HG02798 (cell line): ENCODE data around the gene RNU6-9.
"Not testable (repeated sequence)": the region's sequence is repeated elsewhere in the genome, so short reads cannot be mapped to it uniquely, and the experiment has no call there.

Experiments
- ATAC-seq: cut with Tn5 transposase; IDR thresholded peaks from one replicate; pipeline ENCODE4 v1.9.1; 2021; ENCODE audit warnings: mild to moderate bottlenecking; ENCODE audit not compliant: unreplicated experiment, poor library complexity

RNU6-9 gene

DNA sequence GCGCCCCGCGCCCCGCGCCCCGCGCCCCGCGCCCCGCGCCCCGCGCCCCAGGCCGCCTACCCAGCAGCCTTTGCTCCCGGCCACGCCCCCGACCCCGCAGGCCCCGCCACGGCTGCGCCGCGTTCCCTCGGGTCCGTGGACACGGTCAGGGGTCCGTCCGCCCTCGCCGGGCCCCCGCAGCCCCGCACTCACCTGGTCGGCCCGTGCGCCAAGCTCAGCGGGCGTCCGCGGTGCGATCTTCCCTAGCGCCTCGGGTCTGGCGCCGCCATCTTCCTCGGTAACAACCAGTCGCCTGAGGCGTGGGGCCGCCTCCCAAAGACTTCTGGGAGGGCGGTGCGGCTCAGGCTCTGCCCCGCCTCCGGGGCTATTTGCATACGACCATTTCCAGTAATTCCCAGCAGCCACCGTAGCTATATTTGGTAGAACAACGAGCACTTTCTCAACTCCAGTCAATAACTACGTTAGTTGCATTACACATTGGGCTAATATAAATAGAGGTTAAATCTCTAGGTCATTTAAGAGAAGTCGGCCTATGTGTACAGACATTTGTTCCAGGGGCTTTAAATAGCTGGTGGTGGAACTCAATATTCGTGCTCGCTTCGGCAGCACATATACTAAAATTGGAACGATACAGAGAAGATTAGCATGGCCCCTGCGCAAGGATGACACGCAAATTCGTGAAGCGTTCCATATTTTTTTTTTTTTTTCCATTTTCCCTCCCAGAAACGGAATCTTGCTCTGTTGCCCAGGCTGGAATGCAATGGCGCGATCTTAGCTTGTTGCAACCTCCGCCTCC, at the start of gene RNU6-9, which contains the start of gene MED16:
RNU6-9 (plus strand) TSS at position 591 of the 796 bp plus-strand sequence.
MED16 (minus strand) TSS at position 294 of the 796 bp plus-strand sequence. CDS start 2,056 bp downstream, outside the sequence.
- ATAC-seq, result peak; percentile 86

DNA sequence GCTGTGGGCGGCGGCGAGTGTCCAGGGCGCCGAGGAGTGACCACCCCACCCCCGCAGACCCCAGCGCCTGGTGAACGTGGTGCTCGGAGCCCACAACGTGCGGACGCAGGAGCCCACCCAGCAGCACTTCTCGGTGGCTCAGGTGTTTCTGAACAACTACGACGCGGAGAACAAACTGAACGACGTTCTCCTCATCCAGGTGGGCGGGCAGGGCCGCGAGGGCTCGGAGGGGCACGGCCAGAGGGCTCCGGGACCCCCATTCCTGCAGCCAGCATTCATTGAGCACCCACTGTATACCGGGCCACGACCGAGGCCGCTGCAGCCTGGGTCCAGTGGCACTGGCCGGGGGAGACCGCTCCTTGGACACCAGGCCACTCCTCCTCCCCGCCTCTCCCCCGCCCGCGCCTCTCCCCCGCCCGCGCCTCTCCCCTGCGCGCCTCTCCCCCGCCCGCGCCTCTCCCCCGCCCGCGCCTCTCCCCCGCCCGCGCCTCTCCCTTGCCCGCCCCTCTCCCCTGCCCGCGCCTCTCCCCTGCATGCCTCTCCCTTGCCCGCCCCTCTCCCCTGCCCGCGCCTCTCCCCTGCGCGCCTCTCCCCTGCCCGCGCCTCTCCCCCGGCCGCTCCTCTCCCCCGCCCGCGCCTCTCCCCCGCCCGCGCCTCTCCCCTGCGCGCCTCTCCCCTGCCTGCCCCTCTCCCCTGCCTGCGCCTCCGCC, 49.3 kb upstream of the RNU6-9 start:
- ATAC-seq, result no peak

DNA sequence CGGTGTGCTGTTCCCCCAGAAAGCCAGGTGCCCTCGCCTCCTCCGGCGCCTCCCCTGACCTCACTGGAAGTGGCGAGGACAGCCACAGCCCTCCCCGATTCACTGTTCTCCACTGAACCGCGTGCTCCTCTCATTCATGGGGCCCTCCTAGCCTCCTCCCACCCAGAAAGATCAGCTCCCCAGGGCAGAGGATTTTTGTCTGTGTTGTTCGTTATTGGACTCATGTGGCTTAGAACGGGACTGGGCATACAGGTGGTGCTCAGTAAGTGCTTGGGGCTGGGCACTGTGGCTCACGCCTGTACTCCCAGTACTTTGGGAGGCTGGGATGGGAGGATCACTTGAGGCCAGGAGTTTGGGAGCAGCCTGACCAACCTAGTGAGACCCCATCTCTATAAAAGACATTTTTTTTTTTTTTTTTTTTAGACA, 48.7 kb upstream of the RNU6-9 start:
- ATAC-seq, result no peak

DNA sequence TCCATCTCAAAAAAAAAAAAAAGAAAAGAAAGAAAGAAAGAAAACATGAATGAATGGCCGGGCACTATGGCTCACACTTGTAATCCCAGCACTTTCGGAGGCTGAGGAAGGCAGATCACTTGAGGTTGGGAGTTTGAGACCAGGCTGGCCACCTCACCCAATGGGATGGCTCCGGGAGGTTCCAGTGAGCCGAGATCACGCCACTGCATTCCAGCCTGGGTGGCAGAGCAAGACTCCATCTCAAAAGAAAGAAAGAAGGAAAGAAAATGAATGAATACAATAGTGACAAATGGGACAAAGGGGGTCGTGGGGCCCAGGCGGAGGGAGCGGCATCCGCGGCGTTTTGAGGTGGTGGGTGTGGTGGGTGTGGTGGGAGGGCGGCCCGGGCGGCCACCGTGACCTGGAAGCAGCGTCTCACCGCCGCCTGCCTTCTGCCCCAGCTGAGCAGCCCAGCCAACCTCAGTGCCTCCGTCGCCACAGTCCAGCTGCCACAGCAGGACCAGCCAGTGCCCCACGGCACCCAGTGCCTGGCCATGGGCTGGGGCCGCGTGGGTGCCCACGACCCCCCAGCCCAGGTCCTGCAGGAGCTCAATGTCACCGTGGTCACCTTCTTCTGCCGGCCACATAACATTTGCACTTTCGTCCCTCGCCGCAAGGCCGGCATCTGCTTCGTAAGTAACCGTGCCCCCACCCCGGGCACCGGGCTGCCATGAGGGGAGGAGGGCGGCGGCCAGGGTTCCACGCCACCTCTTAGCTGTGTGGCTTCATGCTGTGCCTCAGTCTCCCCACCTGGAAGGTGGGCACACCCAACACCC, 47.4 kb upstream of the RNU6-9 start:
- ATAC-seq, result no peak

DNA sequence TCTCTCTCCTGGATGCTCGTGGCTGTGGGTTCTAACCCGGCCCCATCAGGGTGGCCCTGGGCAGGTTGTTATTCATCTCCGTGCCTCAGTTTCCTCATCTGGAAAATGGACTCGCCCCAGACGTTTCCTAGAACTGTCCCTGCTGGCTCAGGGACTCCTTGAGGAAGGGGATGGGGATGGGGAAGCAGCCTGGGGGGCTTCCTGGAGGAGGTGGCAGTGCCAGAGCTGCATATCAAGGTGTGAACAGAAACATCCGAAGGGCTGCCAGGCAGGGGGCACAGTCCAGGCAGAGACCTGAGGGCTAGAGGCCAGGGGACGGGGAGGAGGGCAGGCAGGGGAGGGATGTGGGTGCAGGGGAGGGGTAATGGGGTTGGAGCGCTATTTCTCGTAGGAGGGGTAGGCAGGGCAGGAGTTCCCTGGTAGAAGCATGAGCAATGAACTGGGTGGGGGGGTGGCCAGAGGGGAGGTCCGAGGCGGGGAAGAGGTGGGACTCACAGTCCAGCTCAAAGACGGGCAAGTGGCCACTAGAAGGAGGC, 44.8 kb upstream of the RNU6-9 start:
- ATAC-seq, result no peak

DNA sequence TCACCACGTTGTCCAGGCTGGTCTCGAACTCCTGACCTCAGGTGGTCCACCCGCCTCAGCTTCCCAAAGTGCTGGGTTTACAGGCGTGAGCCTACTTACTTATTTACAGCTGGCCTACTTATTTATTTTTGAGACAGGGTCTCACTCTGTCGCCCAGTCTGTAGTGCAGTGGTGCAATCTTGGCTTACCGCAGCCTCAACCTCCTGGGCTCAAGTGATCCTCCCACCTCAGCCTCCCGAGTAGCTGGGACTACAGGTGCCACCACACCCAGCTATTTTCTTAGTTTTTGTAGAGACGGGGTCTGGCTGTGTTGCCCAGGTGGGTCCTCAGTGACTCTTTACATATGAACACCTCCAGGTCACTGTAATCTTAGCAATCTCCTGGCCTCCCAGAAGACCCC, 44.1 kb upstream of the RNU6-9 start:
- ATAC-seq, result not testable (repeated sequence)

DNA sequence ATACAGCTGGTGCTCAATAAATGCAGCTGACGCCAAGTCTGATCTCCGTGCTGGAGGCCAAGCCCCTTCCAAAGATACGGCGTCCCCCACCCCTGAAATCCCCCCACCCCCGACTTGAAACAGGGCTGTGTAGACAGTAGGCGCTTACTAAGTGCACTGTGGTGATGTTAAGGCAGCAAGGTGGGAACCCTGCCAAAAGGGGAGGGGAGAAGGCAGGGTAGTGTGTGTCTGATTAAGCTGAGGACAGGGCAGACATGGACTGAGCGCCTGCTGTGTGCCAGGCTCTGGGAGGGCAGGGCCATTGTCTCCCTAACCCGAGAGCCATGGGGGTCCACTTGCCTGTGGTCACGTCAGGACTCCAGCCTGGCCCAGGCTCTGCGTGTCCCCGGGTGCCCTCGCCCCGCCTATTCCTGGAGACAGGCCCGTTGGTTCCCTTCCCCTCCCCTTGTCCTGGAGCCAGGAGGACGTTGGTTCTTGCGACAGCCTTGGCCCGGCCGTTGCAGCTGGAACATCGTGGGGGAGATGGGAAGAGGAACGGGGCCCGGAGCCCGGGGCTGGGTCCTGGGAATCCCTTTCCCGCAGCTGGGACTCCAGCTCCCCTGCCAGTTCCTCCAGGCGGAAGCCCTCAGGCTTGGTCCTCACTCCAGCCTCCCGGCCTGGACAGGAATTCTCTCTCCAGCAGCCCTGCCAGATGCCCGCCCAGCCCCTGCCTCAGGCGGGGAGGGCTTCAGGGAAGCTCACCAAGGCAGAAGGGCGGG, 42.9 kb upstream of the RNU6-9 start:
- no peak for ATAC-seq

DNA sequence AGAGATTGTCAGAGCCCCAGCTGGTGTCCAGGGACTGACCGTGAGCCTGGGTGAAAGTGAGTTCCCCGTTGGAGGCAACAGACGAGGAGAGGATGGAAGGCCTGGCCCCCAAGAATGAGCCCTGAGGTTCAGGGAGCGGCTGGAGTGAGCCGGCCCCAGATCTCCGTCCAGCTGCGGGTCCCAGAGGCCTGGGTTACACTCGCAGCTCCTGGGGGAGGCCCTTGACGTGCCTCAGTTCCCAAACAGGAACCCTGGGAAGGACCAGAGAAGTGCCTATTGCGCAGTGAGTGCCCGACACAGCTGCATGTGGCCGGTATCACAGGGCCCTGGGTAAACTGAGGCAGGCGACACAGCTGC, 42.3 kb upstream of the RNU6-9 start:
- ATAC-seq, result no peak

DNA sequence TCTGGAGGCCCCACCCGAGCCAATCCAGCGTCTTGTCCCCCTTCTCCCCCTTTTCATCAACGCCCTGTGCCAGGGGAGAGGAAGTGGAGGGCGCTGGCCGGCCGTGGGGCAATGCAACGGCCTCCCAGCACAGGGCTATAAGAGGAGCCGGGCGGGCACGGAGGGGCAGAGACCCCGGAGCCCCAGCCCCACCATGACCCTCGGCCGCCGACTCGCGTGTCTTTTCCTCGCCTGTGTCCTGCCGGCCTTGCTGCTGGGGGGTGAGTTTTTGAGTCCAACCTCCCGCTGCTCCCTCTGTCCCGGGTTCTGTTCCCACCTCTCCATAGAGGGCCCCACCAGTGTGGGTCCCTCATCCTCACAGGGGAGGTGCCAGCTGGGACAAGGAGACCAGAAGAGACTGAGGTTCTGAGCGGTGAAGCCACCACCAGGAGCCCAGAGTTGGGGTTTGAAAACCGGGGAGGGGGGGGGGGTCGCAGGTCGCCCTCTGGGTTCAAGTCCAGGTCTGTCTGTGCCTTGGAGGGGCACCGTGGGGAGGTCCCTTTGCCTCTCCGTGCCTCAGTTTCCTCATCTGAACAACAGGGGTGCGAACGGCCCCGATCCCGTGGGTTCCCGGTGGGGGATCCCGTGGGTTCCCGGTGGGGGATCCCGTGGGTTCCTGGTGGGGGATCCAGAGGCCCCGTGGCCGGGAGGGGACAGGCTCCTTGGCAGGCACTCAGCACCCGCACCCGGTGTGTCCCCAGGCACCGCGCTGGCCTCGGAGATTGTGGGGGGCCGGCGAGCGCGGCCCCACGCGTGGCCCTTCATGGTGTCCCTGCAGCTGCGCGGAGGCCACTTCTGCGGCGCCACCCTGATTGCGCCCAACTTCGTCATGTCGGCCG, 40.9 kb upstream of the RNU6-9 start, which contains the start of gene ELANE:
ELANE (plus strand) TSS at position 168 of the 878 bp plus-strand sequence; CDS start at position 194, 26 bp downstream.
- no peak for ATAC-seq

DNA sequence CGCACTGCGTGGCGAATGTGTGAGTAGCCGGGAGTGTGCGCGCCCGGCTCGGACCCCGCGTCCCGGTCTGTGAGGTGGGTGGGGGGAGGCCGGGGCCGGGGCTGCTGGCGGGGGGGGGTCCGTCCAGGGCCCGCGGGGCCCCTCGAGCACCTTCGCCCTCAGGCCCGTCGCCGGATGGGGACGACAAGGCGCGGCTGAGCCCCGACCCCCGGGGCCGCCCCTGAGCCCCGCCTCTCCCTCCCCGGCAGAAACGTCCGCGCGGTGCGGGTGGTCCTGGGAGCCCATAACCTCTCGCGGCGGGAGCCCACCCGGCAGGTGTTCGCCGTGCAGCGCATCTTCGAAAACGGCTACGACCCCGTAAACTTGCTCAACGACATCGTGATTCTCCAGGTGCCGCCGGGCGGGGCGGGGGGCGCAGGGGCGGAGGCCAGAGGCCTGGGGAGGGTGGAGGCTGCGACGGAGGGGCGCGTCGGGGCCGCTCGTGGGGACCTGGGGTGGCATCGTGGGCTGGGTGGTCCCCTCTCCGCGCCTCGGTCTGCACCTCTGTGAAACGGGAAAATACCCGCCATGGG, 40.2 kb upstream of the RNU6-9 start:
- no peak for ATAC-seq

DNA sequence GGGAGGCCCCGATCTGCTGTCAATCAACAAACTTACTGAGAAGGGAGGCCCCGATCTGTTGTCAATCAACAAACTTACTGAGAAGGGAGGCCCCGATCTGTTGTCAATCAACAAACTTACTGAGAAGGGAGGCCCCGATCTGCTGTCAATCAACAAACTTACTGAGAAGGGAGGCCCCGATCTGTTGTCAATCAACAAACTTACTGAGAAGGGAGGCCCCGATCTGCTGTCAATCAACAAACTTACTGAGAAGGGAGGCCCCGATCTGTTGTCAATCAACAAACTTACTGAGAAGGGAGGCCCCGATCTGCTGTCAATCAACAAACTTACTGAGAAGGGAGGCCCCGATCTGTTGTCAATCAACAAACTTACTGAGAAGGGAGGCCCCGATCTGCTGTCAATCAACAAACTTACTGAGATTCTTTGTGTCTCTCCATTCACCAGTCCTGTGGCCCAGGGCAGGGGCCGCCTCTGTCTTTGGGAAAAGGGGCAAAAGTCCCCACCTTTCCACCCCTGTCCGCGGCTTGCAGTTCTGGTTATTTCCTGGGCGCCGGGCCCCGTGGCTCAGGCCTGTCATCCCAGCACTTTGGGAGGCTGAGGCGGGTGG, 39.6 kb upstream of the RNU6-9 start:
- ATAC-seq, result not testable (repeated sequence)

DNA sequence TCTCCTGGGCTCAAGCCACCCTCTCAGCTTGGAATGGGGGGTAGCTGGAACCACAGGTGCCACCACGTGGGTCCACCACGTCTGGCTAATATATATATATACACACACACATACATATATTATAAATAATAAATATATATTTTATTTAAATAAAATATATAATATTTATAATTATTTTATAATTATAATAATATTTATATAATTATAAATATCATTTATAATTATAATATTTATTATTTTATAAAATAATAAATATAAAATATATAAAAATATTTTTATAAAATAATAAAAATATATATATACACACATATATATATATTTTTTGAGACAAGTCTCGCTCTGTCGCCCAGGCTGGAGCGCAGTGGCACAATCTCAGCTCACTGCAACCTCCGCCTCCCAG, 38.7 kb upstream of the RNU6-9 start:
- no peak for ATAC-seq

DNA sequence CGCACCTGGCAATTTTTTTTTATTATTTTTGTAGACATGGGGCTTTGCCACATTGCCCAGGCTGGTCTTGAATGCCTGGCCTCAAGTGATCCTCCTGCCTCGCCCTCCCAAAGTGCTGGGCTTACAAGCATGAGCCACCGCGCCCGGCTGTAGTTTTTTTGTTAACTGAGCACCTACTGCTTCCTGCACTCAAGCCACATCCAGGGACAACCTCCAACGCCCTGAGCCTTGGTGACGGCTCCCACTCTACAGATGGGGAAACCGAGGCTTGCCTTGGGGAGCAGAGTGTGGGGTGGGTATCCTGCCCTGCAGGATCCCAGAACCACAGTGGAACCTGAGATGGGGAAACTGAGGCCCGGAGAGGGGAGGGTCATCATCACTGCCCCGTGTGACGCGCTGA, 38.1 kb upstream of the RNU6-9 start:
- no peak for ATAC-seq

DNA sequence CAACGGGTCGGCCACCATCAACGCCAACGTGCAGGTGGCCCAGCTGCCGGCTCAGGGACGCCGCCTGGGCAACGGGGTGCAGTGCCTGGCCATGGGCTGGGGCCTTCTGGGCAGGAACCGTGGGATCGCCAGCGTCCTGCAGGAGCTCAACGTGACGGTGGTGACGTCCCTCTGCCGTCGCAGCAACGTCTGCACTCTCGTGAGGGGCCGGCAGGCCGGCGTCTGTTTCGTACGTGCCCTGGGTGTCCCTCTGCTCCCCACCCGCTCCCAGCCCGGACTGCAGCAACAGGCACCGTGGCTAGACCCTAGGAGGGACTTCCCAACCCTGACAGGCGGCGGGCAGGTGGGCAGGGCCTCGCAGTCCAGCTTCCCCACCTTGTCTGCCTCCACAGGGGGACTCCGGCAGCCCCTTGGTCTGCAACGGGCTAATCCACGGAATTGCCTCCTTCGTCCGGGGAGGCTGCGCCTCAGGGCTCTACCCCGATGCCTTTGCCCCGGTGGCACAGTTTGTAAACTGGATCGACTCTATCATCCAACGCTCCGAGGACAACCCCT, 37.6 kb upstream of the RNU6-9 start:
- ATAC-seq, result no peak

DNA sequence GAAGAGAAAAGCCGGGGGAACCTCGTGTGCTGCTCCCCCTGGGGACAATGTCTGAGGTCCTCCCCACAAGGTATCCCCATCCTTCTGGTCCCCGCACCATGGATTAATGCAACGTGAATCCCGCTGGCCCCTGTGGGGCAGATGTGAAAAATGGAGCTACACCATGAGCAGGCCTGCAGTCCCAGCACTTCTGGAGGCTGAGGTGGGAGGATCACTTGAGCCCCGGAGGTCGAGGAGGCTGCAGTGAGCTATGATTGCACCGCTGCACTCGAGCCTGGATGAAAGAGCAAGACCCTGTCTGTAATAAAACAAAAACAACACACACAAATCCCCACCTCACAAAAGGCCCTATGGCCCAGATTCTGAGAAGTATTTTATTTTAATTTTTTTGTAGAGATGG, 35.0 kb upstream of the RNU6-9 start:
- ATAC-seq, result no peak

DNA sequence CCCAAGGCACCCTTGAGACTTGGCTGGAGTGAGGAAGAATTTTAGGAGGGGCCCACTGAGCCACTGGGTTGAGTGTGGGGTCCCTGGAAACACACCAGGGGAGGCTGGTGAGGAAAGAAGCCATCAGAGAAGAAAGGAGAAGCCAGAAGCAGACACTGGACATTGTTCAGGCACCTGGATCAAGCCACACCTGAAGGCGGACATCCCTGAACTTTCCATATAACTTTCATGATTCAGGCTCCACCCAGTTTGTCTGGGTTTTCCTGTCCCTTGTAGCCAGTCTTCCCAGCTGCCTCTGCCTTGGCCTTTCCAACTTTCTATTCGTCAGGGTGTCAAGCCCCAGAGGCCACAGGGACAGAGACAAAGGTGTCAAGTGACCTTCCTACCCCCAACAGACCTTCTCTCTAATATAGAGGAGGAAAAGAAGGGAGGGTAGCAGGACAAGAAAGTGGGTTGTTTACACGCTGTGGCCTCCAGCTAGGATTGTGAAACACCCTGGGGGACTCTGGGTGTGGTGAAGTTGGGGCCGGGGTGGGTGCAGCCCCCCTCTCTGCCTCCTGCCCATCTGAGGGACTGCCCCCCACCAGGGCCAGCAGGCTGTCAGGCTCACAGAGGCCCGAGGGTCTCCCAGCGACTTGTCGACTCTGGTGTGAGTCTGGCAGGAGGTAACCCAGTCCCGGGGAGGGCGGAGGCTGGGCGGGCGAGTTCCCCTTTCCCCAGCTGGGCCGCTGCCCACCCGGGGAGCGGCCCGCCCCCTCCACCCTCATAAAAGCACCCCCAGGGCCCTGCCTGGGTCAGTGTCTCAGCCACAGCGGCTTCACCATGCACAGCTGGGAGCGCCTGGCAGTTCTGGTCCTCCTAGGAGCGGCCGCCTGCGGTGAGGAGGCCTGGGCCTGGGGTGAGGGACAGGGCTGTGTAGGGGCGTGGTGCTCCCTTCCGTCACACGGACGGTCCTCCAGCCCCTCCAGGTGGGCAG, 34.1 kb upstream of the RNU6-9 start, which contains the start of gene CFD:
CFD (plus strand) TSS at position 797 of the 976 bp plus-strand sequence; CDS start at position 823, 26 bp downstream.
- no peak for ATAC-seq
